Esophagus muscularis mucosa (tissue), 3 donors: Measurements from ENCODE around the gene LRP1.

ENCODE experiments used
- CTCF ChIP-seq, 3 experiments: fragments of 200-600 bp in 2 of 3; fragments of 450-650 bp in 1 of 3; sonication (generic) in 2 of 3; IDR thresholded peaks; one replicate each; pipeline ENCODE4 v1.5.1; 2017 to 2019; ENCODE audit warnings: antibody characterized with exemption in 3 of 3, mild to moderate bottlenecking in 2 of 3, moderate library complexity in 1 of 3
- EP300 ChIP-seq: sonication (generic); formaldehyde crosslinking; IDR thresholded peaks from one replicate; pipeline ENCODE4 v1.6.1; 2017; ENCODE audit warnings: antibody characterized with exemption

GRCh38 chr12:57153415-57153997 lies 25.2 kb downstream of the LRP1 start:
- TF ChIP-seq CTCF (IDR thresholded peaks at IDR 0.05) (no peak), EP300 (no peak)
